Stimulated activated CD8-positive, alpha-beta memory T cell treated with anti-CD3 and anti-CD28 coated beads, Interleukin-12 subunit alpha, Interleukin-12 subunit beta, amount 100 ng/mL, for 1 hour (primary cell): ENCODE measurements around the gene PLEKHA8.
A peak's percentile ranks its signal among the peaks of the same experiment; 100 is the strongest.
"Not testable (repeated sequence)": the region's sequence is repeated elsewhere in the genome, so short reads cannot be mapped to it uniquely, and the experiment has no call there.

Experiments used
- DNase-seq: peaks from one replicate; pipeline ENCODE4 v3.0.0-alpha.2; 2020; ENCODE audit warnings: low read depth

Gene PLEKHA8

DNA sequence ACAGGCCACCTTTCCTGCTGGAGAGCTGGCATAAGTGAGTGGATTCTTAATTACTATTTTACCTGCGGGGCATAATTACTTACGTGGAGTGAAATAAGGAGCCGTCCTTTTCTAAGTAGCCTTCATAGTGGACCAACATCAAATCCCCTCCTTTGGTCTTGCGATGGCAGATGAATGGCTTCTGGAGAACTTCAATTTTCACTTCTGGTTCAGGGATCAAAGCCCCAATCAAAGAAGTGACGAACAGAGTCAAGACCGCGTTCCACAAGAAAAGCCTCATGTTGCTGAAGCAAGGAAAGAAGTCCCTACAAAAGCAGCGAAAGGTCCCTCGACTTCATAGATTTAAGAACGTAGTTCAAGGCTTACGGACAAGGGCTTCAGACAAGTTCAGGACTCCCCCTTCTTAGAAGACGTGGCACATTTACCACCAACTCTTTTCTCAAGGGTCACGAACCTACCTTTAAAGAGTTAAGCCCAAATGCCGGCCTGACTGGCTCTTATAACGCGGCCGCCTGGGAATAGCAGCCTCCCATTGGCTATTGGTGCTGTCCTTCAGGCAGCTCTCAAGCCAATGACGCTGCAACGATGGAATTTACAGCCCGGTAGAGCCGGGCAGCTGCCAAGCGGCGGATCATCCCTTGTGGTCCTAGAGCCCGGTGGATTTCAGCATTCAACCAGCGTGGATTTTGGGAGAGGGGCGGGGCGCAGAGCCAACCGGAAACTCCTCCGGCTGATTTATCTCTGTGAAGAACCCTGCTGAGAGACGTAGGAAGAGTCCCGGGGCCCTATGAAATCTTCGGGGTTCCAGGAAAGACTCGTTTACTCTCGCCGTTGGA lies 1.8 kb upstream of the PLEKHA8 start, which contains the start of gene FKBP14:
TSS of gene FKBP14 (minus strand) at position 474 of the 836 bp plus-strand sequence. CDS start at position 280, 194 bp downstream.
- DNase-seq, result peak; percentile 82

DNA sequence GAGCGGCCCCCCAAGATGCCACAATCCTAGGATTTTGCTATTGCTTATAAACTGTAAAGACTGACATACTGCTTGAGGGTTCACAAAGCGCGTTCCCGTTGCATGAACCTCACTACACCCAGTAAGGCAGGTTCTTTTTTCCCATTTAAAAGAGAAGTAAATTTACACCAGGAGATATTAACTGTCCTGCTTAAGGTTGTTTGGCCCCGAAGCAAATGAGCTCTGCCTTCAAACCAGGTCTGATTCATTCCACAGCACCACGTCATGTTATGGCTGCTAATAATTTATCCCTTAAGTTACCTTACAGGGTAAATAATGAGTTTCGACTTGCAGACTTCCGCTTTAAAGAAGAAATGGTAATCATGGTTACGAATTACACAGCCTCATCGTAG lies 1.2 kb upstream of the PLEKHA8 start:
- DNase-seq, result no peak

DNA sequence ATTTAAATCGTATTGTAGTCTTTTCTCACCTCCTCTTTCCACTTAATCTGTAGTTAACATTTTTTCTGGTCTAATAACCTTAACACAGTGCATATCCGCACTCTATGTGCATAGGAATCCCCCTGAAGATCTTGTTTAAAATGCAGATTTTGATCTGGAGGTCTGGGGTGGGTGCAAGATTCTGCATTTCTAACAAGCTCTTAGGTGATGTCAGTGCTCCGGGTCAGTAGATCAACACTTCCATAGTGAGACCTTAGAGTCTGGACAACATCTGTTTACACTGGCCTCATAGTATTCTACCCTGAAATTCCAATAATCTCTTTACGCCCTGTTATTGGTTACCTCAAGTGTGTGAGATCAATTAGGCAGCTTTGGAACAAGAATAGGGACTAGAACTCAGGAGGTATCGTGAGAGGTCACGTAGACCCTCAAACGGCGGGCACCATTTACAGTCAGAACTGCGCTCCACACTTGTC lies 434 bp upstream of the PLEKHA8 start:
- no peak for DNase-seq

DNA sequence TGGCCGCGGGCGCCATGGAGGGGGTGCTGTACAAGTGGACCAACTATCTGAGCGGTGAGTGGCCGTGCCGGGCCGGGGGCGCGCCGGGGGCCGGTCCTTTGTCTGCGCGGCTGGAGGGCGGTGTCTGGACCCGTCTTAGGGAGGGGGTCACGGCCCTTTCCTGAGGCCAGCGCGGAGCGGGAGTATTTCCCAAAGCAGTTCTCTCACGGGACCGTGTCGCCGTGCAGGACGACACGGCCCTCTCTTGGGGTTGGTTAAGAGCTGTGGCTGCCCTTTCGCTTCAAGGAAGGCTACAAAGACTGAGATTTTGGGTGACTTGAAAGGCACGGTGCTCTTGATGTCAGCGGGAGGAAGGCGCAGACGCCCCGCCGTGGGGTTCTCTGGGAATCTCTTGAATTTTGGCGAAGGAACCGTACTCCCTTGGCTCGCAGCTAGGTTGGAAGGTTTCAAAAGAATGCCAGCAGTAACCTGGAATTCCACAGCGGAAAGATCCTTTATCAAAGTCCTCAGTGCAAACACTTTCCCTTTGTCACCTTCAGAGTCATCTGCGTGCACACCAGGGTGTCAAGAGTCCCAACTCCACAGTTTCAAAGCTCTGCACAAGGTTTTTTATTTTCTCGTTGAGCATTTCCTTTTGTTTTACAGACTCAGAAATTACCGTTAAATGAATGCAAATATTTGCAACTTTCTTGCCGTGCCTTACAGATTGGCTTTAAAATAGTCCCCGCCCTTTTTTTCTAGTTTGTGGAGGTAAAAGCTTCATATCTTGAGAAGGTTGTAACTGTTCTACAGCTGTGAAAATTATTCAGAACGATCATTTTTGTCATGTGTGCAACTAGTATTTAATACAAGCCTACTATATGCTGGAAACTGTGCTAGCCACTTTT lies 780 bp downstream of the PLEKHA8 start:
- peak; percentile 2 for DNase-seq

DNA sequence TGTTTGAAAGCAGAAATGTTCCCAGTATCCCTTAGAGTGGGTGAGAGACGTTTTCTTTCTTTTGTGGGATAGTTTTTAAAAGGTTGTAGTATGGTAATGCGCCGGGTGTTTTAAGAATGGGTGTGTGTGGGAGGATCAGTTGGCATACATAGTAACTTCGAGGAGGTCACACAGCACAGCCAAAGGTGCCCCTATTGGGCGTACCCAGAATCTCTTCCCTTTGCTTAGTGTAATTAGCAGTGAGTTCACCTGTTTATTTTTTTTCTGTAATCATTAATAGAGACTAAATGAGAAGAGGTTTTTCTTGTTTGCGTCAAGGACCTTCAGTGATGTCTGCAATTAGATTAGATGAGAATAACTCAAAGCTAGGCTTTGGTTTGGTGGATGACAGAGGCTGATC lies 1.5 kb downstream of the PLEKHA8 start:
- DNase-seq, result no peak

DNA sequence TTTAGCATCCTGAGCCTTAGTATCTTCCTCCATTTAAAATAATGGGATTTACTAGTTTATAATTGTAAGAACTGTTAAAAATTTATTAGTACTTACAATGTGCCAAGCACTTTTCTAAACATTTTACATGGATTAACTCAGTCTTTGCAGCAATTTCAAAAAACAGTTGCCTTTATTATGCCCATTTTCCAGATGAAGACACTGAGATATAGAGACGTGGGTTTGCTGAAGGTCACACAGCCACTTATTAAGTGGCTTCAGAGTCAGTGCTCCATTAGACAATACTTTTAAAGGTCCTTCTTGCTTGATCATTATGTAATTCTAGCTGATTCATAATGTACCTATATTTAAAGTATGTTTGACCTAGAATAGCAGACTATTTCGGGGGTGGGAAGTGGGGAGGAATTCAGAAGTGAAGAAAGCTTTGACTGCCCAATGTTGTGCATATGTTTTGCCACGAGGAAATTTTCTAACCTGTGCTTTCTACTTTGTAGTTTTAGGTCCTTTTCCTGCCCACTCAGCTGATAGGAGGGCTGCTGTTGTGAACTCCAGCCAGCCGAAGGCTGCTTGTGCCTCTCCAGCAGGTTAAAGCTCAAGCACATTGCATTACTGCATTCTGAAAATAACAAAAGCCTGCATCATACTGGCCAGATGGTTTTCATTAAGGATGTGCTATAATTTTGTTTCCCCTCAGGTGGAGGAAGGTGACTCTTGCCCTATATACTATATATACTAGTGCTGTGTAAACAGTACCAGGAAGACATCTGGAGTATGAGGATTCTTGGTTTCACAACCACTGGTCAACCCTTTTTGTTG lies 4.3 kb downstream of the PLEKHA8 start:
- no peak for DNase-seq

DNA sequence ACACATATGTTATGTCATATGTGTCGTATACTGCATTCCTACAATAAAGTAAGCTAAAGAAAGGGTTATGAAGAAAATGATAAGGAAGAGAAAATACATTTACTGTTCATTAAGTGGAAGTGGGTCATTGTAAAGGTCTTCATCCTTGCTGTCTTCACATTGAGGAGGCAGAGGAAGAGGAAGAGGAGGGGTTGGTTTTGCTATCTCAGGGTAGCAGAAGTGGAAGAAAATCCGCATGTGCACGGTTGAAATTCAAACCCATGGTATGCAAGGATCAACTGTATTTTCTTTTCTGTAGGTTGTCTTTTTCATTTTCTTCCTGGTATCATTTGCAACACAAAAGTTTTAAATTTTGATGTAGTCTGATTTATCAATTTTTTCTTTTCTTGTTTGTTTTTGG lies 6.3 kb downstream of the PLEKHA8 start:
- no peak for DNase-seq

DNA sequence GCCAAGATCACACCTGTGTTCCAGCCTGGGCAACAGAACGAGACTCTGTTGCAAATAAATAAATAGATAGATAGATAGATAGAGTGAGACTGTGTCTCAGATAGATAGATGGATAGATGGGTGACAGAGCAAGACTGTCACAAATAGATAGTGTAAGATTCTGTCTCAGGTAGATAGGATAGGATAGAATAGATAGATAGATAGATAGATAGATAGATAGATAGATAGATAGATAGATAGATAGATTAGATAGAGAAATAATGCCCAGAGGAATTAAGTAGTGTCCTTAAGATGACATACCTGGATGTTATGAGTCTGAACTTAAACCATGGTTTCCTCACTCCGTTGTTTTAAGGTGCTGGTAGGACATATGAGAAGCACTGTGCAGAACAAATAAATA lies 8.0 kb downstream of the PLEKHA8 start:
- no peak for DNase-seq

DNA sequence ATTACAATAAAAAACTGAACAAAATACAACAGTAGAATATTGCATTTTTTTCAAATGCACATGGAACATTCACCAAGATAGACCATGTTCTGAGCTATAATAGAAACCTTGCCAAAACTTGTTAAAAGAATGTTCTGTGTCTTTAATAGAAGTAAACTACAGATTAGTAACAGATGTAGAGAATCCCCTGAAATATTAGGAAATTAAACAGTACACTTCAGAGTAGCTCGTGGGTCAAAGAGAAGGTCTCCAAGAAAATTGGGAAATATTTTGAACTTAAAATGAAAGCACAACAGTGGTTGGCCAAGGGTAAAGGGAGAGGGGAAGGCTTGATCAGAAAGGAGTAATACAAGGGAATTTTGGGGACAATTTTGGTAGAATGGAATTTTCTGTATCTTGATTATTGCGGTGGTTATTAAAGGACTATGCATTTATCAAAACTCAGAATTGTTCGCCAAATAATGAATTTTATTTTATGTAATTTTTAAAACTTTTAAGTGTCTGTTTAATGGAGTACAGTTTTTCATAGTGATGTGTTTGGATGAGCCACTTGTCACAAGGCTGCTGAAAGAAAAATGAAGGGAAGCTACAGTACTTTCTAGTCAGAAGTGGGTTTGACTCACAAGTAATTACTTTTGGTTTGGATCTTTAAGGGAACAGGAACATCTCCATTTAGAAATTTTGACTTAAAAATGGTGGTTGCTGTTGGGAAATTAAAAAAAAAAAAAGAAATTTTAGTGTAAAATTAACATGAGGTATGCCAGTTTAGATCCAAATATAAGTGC lies 10.2 kb downstream of the PLEKHA8 start:
- no peak for DNase-seq

DNA sequence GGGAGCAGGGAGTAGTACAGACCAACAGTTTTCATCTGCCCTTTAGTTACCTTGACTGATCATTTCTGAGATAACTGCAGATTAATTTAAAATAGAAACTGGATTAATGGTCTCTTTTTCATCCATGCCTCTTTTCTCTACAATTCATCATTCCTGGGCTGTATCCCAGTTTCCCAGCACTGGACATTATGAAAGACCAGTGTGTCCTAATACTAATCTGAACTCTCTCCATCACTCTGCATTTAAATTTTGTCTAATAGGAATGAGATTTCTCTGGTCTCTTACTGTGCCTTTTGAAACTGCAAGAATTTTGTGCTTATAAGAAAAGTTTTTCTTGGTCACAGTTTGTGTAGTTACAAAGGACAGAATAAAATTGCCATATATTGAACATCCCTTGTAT lies 12.7 kb downstream of the PLEKHA8 start:
- DNase-seq, result no peak

DNA sequence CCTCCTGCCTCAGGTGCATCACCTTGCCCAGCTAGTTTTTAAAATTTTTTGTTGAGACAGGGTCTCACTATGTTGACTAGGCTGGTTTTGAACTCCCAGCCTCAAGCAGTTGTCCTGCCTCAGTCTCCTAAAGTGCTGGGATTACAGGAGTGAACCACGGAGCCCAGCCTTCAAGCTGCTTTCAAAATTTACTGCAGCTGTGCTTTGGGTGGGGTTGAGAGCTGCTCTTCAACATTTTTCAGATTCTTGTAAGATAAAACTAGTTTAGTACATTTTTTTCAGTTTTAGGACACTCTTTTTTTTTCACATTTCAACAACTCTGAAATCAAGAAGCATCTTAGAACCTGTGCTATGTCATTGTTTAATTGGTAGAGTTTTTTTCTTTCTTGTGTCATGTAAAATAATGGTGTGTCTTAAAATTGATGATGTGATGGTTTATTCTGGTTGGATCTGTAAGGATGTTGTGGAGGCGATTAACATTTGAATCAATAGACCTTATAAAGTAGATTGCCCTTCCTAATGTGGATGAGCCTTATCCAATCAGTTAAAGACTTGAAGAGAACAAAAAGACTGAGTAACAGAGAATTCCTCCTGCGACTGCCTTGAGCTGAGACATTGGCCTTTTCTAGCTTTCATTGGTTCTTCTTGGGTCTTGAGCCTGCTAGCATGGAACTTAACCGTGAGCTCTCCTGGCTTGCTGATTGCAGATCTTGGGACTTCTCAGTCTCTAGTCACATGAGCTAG lies 13.5 kb downstream of the PLEKHA8 start:
- DNase-seq, result no peak

DNA sequence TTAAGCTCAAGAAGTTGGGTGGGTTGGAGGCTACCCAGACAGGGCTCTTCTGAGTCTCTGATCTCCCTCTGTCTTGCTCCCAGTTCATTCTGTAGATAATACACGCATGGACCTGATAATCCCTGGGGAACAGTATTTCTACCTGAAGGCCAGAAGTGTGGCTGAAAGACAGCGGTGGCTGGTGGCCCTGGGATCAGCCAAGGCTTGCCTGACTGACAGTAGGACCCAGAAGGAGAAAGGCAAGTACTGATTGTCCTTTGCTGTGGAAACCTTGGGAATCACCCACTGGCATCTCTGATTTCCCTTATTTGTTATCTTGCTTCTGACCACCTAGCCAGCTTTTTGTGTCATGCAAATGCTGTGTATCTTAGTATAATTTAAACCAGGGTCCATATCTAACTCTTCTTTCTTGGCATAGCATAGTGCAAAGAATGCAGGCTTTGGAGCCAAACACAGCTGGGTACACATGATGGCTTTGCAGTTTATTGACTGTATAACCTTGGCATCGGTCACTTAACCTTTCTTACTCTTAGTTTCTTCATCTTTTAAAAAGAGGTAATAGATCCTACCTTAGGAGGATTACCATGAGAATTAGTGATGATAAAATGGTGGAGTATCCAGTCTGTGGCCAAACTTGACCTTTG lies 18.0 kb downstream of the PLEKHA8 start:
- DNase-seq, result no peak

DNA sequence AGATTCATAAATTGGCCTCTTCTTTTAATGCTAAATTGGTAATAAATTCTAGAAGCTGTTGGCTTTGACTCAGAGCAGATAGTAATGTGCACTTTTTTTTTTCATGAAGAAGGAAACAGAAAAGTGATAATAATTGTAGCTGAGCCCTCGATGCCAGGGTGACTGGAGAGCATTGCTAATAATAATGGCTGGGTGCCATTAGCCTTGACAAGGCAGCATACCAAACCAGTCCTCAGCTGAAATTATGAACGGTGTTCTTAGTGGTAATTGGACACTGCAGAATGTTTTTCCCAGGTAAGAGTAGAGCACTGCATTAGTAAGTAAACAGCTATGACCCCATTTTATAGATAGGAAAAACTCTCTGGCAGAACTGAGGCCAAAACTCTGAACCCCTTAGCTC lies 18.9 kb downstream of the PLEKHA8 start:
- no peak for DNase-seq

DNA sequence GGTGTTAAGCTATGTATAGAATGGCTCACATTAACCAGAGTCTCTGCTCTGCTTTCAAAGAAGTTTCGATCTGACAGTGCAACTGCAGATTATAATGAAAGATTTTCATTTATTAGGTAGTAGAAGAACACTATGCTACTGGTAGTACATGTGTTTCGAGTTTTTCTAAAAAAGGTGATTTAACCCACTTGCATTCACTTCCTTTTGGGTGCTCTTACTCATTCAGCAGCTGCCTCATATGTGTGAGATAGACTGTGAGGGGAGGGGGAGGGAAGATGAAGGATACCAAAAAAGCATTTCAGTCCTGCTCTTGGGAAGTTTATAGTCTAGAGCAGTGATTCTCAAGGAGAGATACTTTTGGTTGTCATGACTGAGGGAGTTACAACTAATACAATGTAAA lies 20.4 kb downstream of the PLEKHA8 start:
- DNase-seq, result no peak

DNA sequence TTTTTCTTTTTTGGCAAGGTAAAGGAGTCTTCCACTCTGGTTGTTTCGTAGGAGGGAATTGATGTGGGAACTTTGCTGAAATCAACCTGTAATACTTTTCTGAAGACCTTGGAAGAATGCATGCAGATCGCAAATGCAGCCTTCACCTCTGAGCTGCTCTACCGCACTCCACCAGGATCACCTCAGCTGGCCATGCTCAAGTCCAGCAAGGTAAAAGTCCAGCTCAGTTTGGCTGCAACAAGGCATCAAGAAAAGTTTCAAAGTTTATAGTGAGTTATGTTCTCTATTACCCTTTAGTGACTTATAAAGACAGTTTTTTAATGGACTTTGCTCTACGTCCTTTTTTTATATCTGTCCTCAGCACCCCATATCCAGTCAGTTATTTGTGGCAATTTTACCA lies 21.0 kb downstream of the PLEKHA8 start:
- no peak for DNase-seq

DNA sequence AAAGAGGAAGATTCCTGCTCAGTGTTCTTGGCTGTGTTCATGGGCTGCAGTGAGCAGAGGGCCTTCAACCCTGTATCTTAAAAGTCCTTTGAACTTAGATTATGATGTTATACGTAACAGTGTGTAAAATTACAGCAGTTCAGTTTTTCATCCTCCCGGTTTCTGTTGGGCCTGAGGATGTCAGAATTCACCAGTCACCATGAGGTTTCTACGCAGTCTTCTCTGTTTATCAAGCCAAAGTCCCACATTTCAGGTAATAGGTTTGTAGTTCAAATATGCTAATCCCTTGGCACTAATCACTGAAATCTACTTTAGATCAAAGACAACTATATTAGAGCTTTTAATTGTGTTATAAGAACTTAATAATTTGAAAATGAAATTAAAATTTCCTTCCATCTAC lies 24.9 kb downstream of the PLEKHA8 start:
- DNase-seq, result no peak

DNA sequence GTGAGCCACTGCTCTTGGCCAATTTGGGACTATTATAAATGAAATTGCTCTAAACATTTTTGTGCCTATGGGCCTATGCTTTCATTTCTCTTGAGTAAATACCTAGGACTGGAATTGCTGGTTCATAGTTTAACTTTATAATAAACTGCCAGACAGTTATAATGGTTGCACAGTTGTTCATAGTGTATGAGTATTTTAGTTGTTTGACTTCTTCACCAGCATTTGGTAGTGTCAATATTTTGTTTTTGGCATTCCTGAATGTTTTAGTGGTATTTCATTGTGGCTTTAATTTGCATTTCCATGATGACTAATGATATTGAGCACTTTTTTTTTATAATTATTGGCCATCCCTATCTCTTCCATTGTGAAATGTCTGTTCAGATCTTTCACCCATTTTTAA lies 29.5 kb downstream of the PLEKHA8 start:
- no peak for DNase-seq

DNA sequence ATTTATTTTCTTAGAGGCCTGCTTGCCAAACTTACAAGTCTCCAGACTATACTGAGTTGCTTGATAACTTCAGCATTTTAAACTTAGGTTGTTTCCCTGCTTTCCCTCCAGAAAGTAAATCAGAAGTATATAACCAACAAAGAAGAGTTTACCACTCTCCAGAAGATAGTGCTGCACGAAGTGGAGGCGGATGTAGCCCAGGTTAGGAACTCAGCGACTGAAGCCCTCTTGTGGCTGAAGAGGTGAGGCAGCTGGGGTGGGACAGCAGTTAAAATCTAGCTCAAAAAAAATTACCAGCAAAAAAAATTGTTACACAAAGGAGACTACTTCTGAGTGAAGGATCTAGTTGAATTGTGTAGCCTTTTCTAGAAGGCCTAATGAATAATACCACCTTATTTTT lies 33.6 kb downstream of the PLEKHA8 start:
- DNase-seq, result not testable (repeated sequence)

DNA sequence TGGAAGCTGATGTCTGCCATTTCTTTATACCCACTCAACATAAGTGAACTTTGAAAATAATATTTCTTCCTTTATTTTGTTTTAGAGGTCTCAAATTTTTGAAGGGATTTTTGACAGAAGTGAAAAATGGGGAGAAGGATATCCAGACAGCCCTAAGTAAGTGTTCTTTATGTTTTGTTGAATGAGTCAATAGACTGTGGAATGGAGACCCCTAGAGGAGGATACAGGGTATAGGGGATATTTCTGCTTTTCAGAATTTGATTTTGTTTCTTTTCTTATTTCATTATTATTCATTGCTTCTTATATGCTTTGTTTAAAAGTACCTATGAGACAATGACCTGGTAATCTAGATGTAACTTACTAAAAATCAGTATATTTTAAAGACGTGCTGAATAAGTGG lies 34.4 kb downstream of the PLEKHA8 start:
- no peak for DNase-seq

DNA sequence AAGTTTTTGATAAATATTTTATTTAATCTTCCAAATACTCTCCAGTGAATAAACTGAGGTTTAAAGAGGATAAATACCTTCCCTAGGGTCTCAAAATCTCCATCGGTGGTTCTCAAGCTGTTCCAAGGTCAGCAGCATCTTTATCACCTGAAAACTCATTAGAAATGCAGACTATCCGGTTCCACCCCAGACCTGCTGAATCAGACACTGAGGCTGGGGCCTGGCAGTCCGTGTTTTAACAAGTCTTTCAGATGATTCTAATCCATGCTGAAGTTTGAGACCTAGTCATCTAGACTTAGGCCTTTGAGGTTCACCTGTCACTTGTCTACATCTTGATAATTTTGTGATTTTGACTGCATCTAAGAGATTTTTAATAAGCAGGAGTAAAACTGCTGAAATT lies 37.5 kb downstream of the PLEKHA8 start:
- no peak for DNase-seq
